HK-2 (cell line): ENCODE data around the gene CIPC.

Source experiments
- DNase-seq: peaks from one replicate; pipeline ENCODE4 v3.0.0-alpha.2; 2018; ENCODE audit not compliant: unreplicated experiment

Gene CIPC

DNA sequence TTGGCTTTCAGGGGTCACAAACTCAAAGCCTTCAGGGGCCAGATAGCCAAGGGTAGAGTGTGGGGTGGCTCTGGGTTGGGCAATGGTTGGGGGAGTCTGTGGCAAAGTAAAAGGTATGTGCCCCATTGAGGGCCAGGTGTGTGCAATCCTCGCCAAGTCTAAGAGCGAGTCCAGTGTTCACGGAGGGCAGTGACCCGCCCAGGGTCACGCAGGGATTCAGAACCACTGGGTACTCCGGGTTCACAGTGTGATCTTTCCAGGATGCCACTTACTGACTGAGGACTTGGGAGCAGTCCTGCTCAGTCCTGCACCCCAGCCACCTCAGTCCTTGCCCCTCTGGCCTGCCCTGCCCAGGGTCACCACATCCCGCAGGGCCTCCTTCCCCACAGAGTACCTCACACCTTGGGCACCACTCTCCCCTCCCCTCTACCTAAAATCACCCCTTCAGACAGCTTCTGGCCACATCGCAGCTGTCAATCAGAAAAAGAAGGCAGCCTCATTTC is 27.8 kb downstream of the CIPC start:
- DNase-seq: no peak

DNA sequence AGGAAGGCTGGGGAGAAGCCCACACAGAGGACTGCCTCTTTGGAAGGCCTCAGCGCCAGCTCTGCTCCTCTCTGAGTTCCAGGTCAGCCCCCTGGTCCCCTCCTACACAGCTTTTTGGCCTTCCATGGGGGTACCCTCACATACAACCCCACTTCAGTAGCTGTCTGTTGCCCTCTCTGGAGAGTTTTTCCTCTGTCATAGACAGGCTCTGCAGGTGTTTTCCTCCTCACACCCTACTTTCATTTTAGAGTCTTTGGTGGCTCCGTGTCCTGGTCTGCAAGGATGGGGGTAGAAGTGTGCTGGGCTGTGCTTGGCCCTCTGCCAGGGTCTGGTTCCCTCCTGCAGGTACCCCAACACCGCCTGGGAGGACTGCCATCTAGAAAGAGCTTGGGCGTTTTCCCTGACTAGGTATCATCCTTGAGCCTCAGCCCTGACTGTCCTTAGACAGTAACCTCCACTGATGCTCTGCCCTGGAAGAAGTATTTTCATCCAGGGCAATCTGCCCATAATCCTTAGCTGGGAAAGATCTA is 28.5 kb downstream of the CIPC start:
- DNase-seq: no peak

GRCh38 chr14:77128414-77128891 is 30.4 kb downstream of the CIPC start:
- no peak for DNase-seq

DNA sequence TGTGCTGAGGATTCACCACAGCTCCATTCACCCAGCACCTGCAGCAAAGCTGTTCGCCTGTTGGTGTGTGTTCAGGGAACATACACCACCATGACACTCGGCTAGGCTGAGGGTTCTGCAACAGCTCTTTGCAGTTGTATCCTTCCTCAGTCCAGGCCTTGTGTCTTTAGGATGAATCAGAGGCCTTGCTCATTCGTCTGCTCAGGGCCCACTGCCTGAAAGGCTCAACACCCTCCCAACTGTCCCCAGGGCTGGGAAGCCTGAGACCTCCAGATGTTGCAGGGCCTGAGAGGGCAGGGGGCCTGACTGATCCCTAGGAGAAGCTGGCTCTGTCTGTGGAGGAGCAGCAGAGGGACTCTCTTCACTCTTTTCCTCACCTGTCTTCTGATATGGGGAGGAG is 32.3 kb downstream of the CIPC start:
- DNase-seq: no peak

GRCh38 chr14:77131206-77131605 is 33.1 kb downstream of the CIPC start:
- DNase-seq: no peak

DNA sequence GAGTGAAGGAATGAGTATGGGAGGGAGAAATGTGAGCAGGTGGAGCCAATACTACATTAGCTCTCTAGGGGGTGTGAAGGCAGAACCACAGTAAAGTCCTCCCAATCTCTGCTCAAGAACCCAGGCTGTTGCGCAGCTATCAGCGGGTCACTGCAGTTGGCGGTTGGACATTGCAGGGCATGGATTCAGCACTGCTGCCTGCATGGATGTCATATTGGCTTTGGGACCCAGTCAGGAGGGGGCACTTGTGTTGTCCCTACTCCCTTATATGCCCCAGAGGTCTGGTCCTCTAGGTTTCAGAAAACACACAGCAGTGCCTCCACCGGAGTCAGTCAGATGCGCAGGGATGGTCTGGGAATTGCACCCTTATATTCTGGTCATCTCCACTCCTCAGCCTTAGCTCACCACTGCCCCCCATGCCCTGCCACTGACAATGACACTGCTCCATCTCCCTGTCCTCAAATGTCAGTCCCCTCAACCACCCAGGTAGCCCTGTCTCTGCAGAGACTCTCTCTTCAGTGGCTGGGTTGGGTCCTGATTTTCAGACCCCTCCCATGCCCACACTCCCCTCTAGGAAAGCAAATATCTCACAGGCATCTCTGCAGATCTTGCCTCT is 33.9 kb downstream of the CIPC start:
- DNase-seq: no peak

GRCh38 chr14:77133720-77134338 is 35.8 kb downstream of the CIPC start:
- peak; percentile 56 for DNase-seq

GRCh38 chr14:77139022-77139421 is 41.0 kb downstream of the CIPC start:
- no peak for DNase-seq

DNA sequence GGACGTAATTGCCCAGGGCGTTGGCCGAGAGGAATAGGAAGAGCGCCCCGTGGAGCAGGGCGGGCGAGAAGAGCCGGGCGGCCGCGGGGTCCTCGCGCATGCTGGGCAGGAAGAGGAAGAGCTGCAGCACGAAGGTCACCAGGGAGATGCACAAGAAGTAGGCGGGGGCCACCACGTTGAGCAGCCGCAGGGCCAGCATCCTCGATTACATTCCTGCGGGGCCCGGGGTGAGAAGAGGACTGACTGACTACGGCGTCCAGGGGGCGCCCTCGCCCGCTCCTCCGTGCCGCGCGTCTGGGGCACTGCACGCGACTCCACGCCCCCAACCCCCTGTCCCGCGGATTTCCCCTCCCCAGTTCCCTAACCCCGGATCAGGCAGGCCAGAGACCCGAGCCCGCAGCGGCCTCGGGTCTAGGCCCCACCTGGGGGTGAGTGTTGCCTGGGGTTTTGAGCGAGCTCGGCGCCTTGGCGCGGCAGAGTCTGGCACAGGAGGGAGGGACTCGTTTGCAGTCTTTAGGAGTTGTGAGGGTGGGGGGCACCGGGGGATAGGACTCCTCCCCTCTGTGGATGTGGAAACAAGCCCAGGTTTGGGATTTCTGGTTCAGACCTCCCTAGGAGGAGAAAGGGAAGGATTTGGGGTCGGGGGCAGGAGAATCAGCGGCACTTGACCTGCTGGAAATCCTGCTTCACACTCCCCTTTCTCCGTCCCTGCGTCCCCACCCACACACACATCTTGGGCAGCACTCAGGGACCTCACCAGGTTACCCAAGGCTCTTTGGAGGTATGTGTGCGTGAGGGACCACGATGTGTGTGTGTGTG is 41.7 kb downstream of the CIPC start:
- peak; percentile 43 for DNase-seq

GRCh38 chr14:77140359-77141213 is 42.5 kb downstream of the CIPC start:
- DNase-seq: no peak

DNA sequence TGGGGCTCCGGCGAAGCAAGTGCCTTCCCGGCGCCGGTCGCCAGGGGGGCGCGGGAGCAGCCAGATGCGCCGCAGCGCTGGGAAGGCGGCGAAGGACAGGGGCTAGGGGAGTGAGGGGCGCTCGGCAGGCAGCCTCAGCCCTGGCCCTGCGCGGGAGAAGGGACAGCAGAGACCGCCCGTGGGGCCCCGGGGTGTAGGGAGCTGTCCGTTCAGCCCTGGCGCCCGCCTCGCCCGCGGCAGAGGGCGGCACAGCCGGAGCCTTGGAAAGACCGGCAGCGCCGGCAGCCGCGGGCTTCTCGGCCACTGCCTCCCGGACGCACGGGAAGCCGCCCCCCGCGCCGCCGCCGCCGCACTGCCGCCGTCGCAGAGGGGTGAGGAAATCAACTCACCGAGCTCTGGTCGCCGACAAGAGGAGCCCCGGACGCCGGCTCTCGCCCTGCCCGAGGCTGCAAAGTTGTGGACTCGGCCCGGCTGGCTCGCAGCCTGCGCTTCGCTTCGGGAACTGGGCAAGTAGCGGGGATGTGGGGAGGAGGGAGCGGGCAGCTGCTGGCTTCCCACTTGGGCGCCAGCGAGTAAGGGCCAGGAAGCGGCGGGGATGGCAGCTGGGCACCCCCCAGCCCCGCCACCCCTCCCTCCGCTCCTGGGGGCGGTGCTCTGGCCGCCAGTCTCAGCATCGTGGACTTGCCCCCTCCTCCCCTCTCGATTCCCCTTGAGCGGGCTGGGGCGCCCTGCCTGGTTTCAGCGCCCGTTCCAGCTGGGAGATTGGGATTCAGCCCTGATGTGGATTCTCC is 43.4 kb downstream of the CIPC start, which contains the start of gene ZDHHC22:
ZDHHC22 (minus strand) TSS at position 578 of the 791 bp plus-strand sequence. CDS start 2,053 bp downstream, outside the sequence.
- DNase-seq: peak; percentile 27

GRCh38 chr14:77142005-77142800 is 44.1 kb downstream of the CIPC start:
- no peak for DNase-seq

- no peak for DNase-seq
Observed at GRCh38 chr14:77143071-77143470, 45.0 kb downstream of the CIPC start.

GRCh38 chr14:77144412-77145115 is 46.5 kb downstream of the CIPC start:
- no peak for DNase-seq

DNA sequence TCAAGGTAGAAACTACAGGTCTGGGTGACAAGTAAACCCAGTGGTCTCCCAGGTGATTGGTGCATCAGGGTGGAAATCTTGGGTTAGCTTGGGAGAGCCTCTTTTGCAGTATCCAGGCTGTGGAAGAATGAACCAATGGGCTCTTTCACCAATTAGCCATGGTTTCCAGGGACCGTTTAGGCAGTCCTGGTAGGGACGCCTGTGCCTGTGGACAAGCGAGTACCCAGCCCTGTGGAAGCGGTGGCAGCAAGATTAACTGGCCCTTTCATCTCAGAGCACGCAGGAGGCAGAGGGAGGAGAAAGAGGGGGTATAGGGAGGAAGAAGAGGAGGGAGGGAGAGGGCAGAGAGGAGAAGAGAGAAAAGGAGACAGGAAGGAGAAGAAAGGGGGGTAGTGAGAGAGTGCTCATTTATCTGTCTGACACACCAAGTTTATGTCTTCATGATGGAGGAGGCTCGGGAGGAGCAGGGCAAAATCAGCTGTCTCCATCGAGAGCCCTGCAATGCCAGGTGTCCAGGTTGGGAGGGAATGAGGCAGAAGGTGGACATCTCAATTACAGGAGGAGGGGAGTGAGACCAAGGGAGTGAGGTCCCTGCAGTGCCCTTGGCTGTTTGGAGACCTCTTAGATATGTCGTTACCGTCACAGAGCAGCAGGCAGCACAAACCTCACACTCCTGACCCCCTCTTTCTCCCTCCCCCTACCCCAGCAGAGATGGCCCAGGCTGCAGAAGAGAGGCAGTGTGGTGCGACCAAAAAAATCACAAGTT is 48.1 kb downstream of the CIPC start:
- no peak for DNase-seq

- DNase-seq: no peak
Observed at GRCh38 chr14:77148510-77149231, 50.6 kb downstream of the CIPC start.

- DNase-seq: peak; percentile 24
Observed at GRCh38 chr14:77151245-77151644, 53.2 kb downstream of the CIPC start.
